ENCODE data around the gene NAE1.

The NAE1 gene

GRCh38 chr16:66754819-66755218, 76.0 kb downstream of the NAE1 start:
- peaks cover 5% of the 10 kb centered on the region for H3K4me1 ChIP-seq (ENCODE audit: control insufficient read depth, insufficient read depth, low read length, poor library complexity, severe bottlenecking)
- H3K36me3 ChIP-seq (ENCODE audit: control insufficient read depth, insufficient read depth, low read length) = peaks cover 11% of the 10 kb centered on the region
- no peak overlapping the region for H3K27ac ChIP-seq (ENCODE audit: low read depth, low read length, severe bottlenecking)
- H3K4me3 ChIP-seq (ENCODE audit: extremely low read depth, insufficient read depth, low read length, poor library complexity, severe bottlenecking) = no peak overlapping the region
- no peaks in the 10 kb centered on the region for H3K9me3 ChIP-seq (ENCODE audit: control insufficient read depth, low read length)
- WGBS, 2 experiments (ENCODE audit: insufficient coverage in 2 of 2) = 92% methylated on average over 2 of the region's 3 CpGs; no CpG with 5 or more reads in 1 of the 2 experiments

- no peak overlapping the region for H3K4me3 ChIP-seq (ENCODE audit: extremely low read depth, insufficient read depth, low read length, poor library complexity, severe bottlenecking)
- no peak overlapping the region for H3K27ac ChIP-seq (ENCODE audit: low read depth, low read length, severe bottlenecking)
- no CpG with 5 or more reads among the region's 2 CpGs for WGBS, 2 experiments (ENCODE audit: insufficient coverage in 2 of 2)
- peaks cover 11% of the 10 kb centered on the region for H3K4me1 ChIP-seq (ENCODE audit: control insufficient read depth, insufficient read depth, low read length, poor library complexity, severe bottlenecking)
- H3K9me3 ChIP-seq (ENCODE audit: control insufficient read depth, low read length) = no peaks in the 10 kb centered on the region
- peaks cover 17% of the 10 kb centered on the region for H3K36me3 ChIP-seq (ENCODE audit: control insufficient read depth, insufficient read depth, low read length)
Measured at GRCh38 chr16:66754211-66754610, 76.6 kb downstream of the NAE1 start.

GRCh38 chr16:66752958-66753357, 77.8 kb downstream of the NAE1 start:
- peaks cover 19% of the 10 kb centered on the region for H3K4me1 ChIP-seq (ENCODE audit: control insufficient read depth, insufficient read depth, low read length, poor library complexity, severe bottlenecking)
- H3K36me3 ChIP-seq (ENCODE audit: control insufficient read depth, insufficient read depth, low read length) = peaks cover 28% of the 10 kb centered on the region
- H3K27ac ChIP-seq (ENCODE audit: low read depth, low read length, severe bottlenecking) = no peak overlapping the region
- WGBS, 2 experiments (ENCODE audit: insufficient coverage in 2 of 2) = 95 to 100% methylated on average over 2 of the region's 2 CpGs
- H3K9me3 ChIP-seq (ENCODE audit: control insufficient read depth, low read length) = no peaks in the 10 kb centered on the region
- no peak overlapping the region for H3K4me3 ChIP-seq (ENCODE audit: extremely low read depth, insufficient read depth, low read length, poor library complexity, severe bottlenecking)
